Stimulated activated CD4-positive, alpha-beta T cell treated with anti-CD3 and anti-CD28 coated beads, Interleukin-1b, Interleukin-23, amount 100 ng/mL, for 1 hour (primary cell): ENCODE results near the gene EEFSEC.

ENCODE experiments used
- DNase-seq, 2 donors: peaks; one replicate each; pipeline ENCODE4 v3.0.0-alpha.2; 2020; ENCODE audit warnings: low read depth in 2 of 2

The EEFSEC gene

GRCh38 chr3:128349963-128350599 is 196.8 kb downstream of the EEFSEC start:
- no peak for DNase-seq

- no peak for DNase-seq
Observed at GRCh38 chr3:128351546-128351945, 198.3 kb downstream of the EEFSEC start.

- DNase-seq = no peak
Observed at GRCh38 chr3:128352326-128352725, 199.0 kb downstream of the EEFSEC start.

- DNase-seq = no peak
Observed at GRCh38 chr3:128353361-128353965, 200.2 kb downstream of the EEFSEC start.

GRCh38 chr3:128353991-128354687 is 200.9 kb downstream of the EEFSEC start:
- DNase-seq = no peak

GRCh38 chr3:128354788-128355542 is 201.7 kb downstream of the EEFSEC start:
- DNase-seq = no peak

- no peak for DNase-seq
Observed at GRCh38 chr3:128355543-128355919, 202.2 kb downstream of the EEFSEC start.

- no peak for DNase-seq
Observed at GRCh38 chr3:128356822-128357221, 203.5 kb downstream of the EEFSEC start.

GRCh38 chr3:128357538-128357937 is 204.3 kb downstream of the EEFSEC start:
- DNase-seq = no peak

- DNase-seq = no peak
Observed at GRCh38 chr3:128358156-128358895, 205.0 kb downstream of the EEFSEC start.

GRCh38 chr3:128359060-128359664 is 205.9 kb downstream of the EEFSEC start:
- DNase-seq = no peak

GRCh38 chr3:128359846-128360642 is 206.8 kb downstream of the EEFSEC start:
- no peak for DNase-seq

- DNase-seq = no peak
Observed at GRCh38 chr3:128360705-128361271, 207.5 kb downstream of the EEFSEC start.

- DNase-seq = no peak
Observed at GRCh38 chr3:128362026-128362965, 209.0 kb downstream of the EEFSEC start.

- DNase-seq = no peak
Observed at GRCh38 chr3:128364291-128364690, 211.0 kb downstream of the EEFSEC start.

- DNase-seq = no peak
Observed at GRCh38 chr3:128364808-128365360, 211.6 kb downstream of the EEFSEC start.

GRCh38 chr3:128366136-128366535 is 212.9 kb downstream of the EEFSEC start:
- no peak for DNase-seq

GRCh38 chr3:128366652-128367051 is 213.4 kb downstream of the EEFSEC start:
- DNase-seq = no peak

GRCh38 chr3:128367221-128367620 is 213.9 kb downstream of the EEFSEC start:
- no peak for DNase-seq
